Neural cell (in vitro differentiated cells): ENCODE measurements around the gene USP11. TPM values are rescaled to one million over a fixed set of nuclear protein-coding genes. Genes with fewer than 3 reads are reported as not detected.

Source experiments
- H2AFZ ChIP-seq: fragments of 200-600, 300-800 bp; sonication (generic), shearing (Covaris generic); 2 replicates; pipeline ENCODE4 v1.6.0; 2014; ENCODE audit warnings: low read depth, mild to moderate bottlenecking, antibody characterized with exemption, low read length, moderate library complexity
- H3F3A ChIP-seq: fragments of 200-600 bp; shearing (Covaris generic); 2 replicates; pipeline ENCODE4 v1.6.1; 2016; ENCODE audit warnings: mild to moderate bottlenecking, moderate library complexity, mixed read lengths, antibody characterized with exemption, low read length; ENCODE audit not compliant: insufficient read depth, poor library complexity, severe bottlenecking
- H3K27ac ChIP-seq: fragments of 200-600, 300-800 bp; sonication (generic), shearing (Covaris generic); 2 replicates; pipeline ENCODE4 v1.5.1; 2014; ENCODE audit warnings: mild to moderate bottlenecking, low read length, moderate library complexity
- H3K27me3 ChIP-seq: fragments of 300-800, 200-600 bp; sonication (generic), shearing (Covaris generic); 2 replicates; pipeline ENCODE4 v1.6.0; 2014; ENCODE audit warnings: mild to moderate bottlenecking, low read depth, low read length, moderate library complexity; ENCODE audit not compliant: insufficient read depth
- H3K36me3 ChIP-seq: fragments of 300-800, 200-600 bp; sonication (generic), shearing (Covaris generic); 2 replicates; pipeline ENCODE4 v1.5.1; 2014; ENCODE audit warnings: mild to moderate bottlenecking, antibody characterized with exemption, low read length, moderate library complexity; ENCODE audit not compliant: insufficient read depth
- H3K4me2 ChIP-seq: fragments of 300-800, 200-600 bp; sonication (generic), shearing (Covaris generic); 2 replicates; pipeline ENCODE4 v1.6.0; 2014; ENCODE audit warnings: mild to moderate bottlenecking, low read length
- H3K4me3 ChIP-seq: fragments of 300-800, 200-600 bp; sonication (generic), shearing (Covaris generic); 2 replicates; pipeline ENCODE4 v1.5.1; 2014; ENCODE audit warnings: mild to moderate bottlenecking, low read length, moderate library complexity
- H3K79me2 ChIP-seq: fragments of 200-600 bp; shearing (Covaris generic); replicated peaks from 2 replicates; pipeline ENCODE4 v1.6.0; 2014; ENCODE audit warnings: mild to moderate bottlenecking, low read length, moderate library complexity; ENCODE audit not compliant: insufficient read depth
- H3K9ac ChIP-seq: fragments of 300-800, 200-600 bp; sonication (generic), shearing (Covaris generic); 2 replicates; pipeline ENCODE4 v1.6.1; 2016; ENCODE audit warnings: mild to moderate bottlenecking, low read length, mixed read lengths
- H3K9me2 ChIP-seq: fragments of 200-600 bp; shearing (Covaris generic); 2 replicates; pipeline ENCODE4 v1.6.1; 2016; ENCODE audit warnings: mild to moderate bottlenecking, low read length, mixed read lengths; ENCODE audit not compliant: insufficient read depth
- H3K9me3 ChIP-seq: fragments of 200-600, 300-800 bp; sonication (generic), shearing (Covaris generic); 2 replicates; pipeline ENCODE4 v1.6.1; 2016; ENCODE audit warnings: mild to moderate bottlenecking, mixed run types, low read length, moderate library complexity, mixed read lengths
- H4K20me1 ChIP-seq: fragments of 200-600 bp; shearing (Covaris generic); 2 replicates; pipeline ENCODE4 v1.6.1; 2016; ENCODE audit warnings: mild to moderate bottlenecking, mixed run types; ENCODE audit not compliant: insufficient read depth
- EP300 ChIP-seq: fragments of 450-650 bp; conservative IDR thresholded peaks from 2 replicates; pipeline ENCODE4 v1.6.1; 2014; ENCODE audit warnings: antibody characterized with exemption, mild to moderate bottlenecking, moderate library complexity; ENCODE audit not compliant: poor library complexity, severe bottlenecking
- EZH2 ChIP-seq: fragments of 200-600, 300-800 bp; shearing (Covaris generic), sonication (generic); IDR thresholded peaks from 2 replicates; pipeline ENCODE4 v1.6.1; 2014; ENCODE audit warnings: antibody characterized with exemption, low read length, borderline replicate concordance, mild to moderate bottlenecking; ENCODE audit not compliant: insufficient read depth, poor library complexity, severe bottlenecking
- MXI1 ChIP-seq: fragments of 450-650 bp; conservative IDR thresholded peaks from 2 replicates; pipeline ENCODE4 v1.6.1; 2014; ENCODE audit warnings: antibody characterized with exemption, mild to moderate bottlenecking; ENCODE audit not compliant: poor library complexity, severe bottlenecking
- POLR2AphosphoS5 ChIP-seq: IDR thresholded peaks from 2 replicates; pipeline ENCODE4 v1.6.1; 2012
- RAD21 ChIP-seq: fragments of 450-650 bp; conservative IDR thresholded peaks from 2 replicates; pipeline ENCODE4 v1.6.1; 2014; ENCODE audit warnings: antibody characterized with exemption, mild to moderate bottlenecking, moderate library complexity
- SMC3 ChIP-seq: fragments of 450-650 bp; conservative IDR thresholded peaks from 2 replicates; pipeline ENCODE4 v1.6.1; 2014; ENCODE audit warnings: antibody characterized with exemption, mild to moderate bottlenecking, moderate library complexity; ENCODE audit not compliant: poor library complexity
- TAF1 ChIP-seq: IDR thresholded peaks from 2 replicates; pipeline ENCODE4 v1.6.1; 2012; ENCODE audit warnings: low read depth
- polyA plus RNA-seq: library from polyadenylated mRNA; depleted of rRNA; stranded (reverse); fragments of >200 nt; gene quantifications from 2 replicates; pipeline ENCODE4 v1.2.3, GENCODE V29; 2014
- TF ChIP-seq, protein P1 (sequence below): fragments of 450-650 bp; IDR thresholded peaks from 2 replicates; pipeline ENCODE4 v1.5.1; 2014; ENCODE audit warnings: antibody characterized with exemption, mild to moderate bottlenecking, moderate library complexity; ENCODE audit not compliant: poor library complexity, severe bottlenecking
- TF ChIP-seq, protein P2 (sequence below): IDR thresholded peaks from 2 replicates; pipeline ENCODE4 v1.6.1; 2012; ENCODE audit warnings: borderline replicate concordance

Gene USP11
- polyA plus RNA-seq, 1 donor from 2014 or later: 184 TPM

DNA sequence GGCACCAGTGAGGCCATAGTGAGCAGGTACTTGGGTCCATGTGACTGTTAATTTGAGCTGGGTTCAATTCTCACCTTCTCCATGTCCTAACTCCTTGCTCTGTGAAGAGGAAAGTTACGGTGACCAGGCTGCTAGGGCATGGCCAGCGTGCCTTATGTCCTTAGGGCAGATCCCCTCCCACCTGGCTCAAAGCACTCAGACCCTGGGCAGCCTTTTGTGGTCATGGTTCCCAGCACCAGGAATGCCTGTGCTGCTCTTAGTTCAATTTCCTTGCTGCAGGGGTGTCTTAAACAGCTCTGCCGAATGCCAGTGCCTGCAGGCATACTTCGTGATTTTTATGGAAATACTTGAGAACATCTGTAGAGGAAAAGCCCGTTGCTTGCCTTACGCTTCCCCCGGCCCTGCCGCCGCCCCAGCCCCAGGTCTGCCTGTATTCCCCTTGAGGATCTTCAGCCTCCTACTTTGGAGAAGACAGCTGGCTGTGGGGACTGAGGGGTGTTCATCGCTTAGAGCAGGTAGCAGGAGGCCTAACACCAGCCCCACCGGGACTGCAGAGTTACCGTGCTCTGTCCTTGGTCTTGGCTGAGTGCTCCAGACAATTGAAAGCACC lies 17.4 kb upstream of the USP11 start:
- H3K36me3 ChIP-seq: no peaks in the 10 kb centered on the region
- no peaks in the 10 kb centered on the region for H3K9me2 ChIP-seq
- H3K27me3 ChIP-seq: no peaks in the 10 kb centered on the region
- H3F3A ChIP-seq: no peaks in the 10 kb centered on the region
- no peaks in the 10 kb centered on the region for H3K9me3 ChIP-seq
- H4K20me1 ChIP-seq: no peaks in the 10 kb centered on the region
- TF ChIP-seq EP300: no peak
- no peak for TF ChIP-seq TAF1
- TF ChIP-seq MXI1: no peak
- no peak for TF ChIP-seq RAD21
- TF ChIP-seq POLR2AphosphoS5: no peak
- TF ChIP-seq, protein P1, sequence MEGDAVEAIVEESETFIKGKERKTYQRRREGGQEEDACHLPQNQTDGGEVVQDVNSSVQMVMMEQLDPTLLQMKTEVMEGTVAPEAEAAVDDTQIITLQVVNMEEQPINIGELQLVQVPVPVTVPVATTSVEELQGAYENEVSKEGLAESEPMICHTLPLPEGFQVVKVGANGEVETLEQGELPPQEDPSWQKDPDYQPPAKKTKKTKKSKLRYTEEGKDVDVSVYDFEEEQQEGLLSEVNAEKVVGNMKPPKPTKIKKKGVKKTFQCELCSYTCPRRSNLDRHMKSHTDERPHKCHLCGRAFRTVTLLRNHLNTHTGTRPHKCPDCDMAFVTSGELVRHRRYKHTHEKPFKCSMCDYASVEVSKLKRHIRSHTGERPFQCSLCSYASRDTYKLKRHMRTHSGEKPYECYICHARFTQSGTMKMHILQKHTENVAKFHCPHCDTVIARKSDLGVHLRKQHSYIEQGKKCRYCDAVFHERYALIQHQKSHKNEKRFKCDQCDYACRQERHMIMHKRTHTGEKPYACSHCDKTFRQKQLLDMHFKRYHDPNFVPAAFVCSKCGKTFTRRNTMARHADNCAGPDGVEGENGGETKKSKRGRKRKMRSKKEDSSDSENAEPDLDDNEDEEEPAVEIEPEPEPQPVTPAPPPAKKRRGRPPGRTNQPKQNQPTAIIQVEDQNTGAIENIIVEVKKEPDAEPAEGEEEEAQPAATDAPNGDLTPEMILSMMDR: no peak
- TF ChIP-seq, protein P2, sequence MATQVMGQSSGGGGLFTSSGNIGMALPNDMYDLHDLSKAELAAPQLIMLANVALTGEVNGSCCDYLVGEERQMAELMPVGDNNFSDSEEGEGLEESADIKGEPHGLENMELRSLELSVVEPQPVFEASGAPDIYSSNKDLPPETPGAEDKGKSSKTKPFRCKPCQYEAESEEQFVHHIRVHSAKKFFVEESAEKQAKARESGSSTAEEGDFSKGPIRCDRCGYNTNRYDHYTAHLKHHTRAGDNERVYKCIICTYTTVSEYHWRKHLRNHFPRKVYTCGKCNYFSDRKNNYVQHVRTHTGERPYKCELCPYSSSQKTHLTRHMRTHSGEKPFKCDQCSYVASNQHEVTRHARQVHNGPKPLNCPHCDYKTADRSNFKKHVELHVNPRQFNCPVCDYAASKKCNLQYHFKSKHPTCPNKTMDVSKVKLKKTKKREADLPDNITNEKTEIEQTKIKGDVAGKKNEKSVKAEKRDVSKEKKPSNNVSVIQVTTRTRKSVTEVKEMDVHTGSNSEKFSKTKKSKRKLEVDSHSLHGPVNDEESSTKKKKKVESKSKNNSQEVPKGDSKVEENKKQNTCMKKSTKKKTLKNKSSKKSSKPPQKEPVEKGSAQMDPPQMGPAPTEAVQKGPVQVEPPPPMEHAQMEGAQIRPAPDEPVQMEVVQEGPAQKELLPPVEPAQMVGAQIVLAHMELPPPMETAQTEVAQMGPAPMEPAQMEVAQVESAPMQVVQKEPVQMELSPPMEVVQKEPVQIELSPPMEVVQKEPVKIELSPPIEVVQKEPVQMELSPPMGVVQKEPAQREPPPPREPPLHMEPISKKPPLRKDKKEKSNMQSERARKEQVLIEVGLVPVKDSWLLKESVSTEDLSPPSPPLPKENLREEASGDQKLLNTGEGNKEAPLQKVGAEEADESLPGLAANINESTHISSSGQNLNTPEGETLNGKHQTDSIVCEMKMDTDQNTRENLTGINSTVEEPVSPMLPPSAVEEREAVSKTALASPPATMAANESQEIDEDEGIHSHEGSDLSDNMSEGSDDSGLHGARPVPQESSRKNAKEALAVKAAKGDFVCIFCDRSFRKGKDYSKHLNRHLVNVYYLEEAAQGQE: no peak
- no peak for TF ChIP-seq EZH2
- no peak for TF ChIP-seq SMC3
- H3K79me2 ChIP-seq: peaks cover 14% of the 10 kb centered on the region
- no peak overlapping the region for H3K4me2 ChIP-seq
- no peak overlapping the region for H3K4me3 ChIP-seq
- no peak overlapping the region for H3K9ac ChIP-seq
- H3K27ac ChIP-seq: no peak overlapping the region
- H2AFZ ChIP-seq: no peak overlapping the region

DNA sequence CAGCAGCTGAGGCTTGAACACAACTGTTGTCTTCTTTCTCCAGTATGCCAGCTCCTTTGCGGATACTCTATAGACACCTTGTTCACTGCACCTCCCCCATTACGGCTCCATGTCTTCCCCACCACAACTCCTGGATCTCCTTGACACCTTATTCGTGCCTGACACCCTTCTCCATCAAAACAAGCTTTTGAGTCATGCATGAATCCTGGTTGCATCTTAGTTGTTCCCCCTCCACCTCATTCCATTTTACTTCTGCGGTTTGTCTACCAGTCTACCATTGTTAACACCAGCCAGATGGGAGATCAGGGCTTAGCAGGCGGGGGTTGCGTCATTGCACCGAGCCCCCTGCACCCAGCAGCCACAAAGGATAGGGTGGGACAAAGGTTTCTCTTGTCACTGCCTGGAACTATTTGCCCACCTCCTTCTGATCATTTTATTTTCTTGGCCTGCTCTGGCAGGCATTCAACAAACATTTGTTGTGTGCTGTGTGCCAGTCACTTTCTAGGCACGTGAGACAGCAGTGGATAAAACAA lies 16.4 kb upstream of the USP11 start:
- Histone ChIP-seq H3K27me3 (no peaks in the 10 kb centered on the region), H3K79me2 (peaks cover 24% of the 10 kb centered on the region), H3K9me2 (no peaks in the 10 kb centered on the region), H2AFZ (no peak overlapping the region), H3K36me3 (no peaks in the 10 kb centered on the region), H3K9me3 (no peaks in the 10 kb centered on the region), H3K4me3 (no peak overlapping the region), H4K20me1 (no peaks in the 10 kb centered on the region), H3F3A (no peaks in the 10 kb centered on the region), H3K9ac (no peak overlapping the region), H3K27ac (peak overlapping the region; percentile 75), H3K4me2 (no peak overlapping the region)
- no peak for TF ChIP-seq EZH2
- TF ChIP-seq RAD21: no peak
- TF ChIP-seq TAF1: no peak
- no peak for TF ChIP-seq POLR2AphosphoS5
- no peak for TF ChIP-seq EP300
- TF ChIP-seq, protein P2: no peak
- TF ChIP-seq, protein P1: no peak
- no peak for TF ChIP-seq MXI1
- TF ChIP-seq SMC3: no peak
